Aorta (tissue), 5 donors: ENCODE data around the gene CMIP. TPM values are rescaled to one million over a fixed set of nuclear protein-coding genes. Genes with fewer than 3 reads are reported as not detected.

Experiments
- ATAC-seq: fragments of 200-7000 bp; cut with Tn5 transposase; one replicate; pipeline ENCODE4 v1.9.1; 2022; ENCODE audit warnings: moderate library complexity; ENCODE audit not compliant: low FRiP score
- DNase-seq, 2 donors: peaks; one replicate each; pipeline ENCODE4 v3.0.0-alpha.2; 2020
- H3K27ac ChIP-seq, 2 donors: one replicate each; pipeline ENCODE4 v1.5.1; 2013; ENCODE audit warnings: low read length in 2 of 2, mild to moderate bottlenecking in 2 of 2, moderate library complexity in 2 of 2, control low read depth in 1 of 2, inconsistent platforms in 1 of 2, low read depth in 1 of 2
- H3K27me3 ChIP-seq, 2 donors: one replicate each; pipeline ENCODE4 v1.6.1; 2013; ENCODE audit warnings: control low read depth in 1 of 2, low read length in 1 of 2, mild to moderate bottlenecking in 1 of 2, moderate library complexity in 1 of 2; ENCODE audit not compliant: insufficient read depth in 2 of 2, control insufficient read depth in 1 of 2
- H3K36me3 ChIP-seq, 2 donors: one replicate each; pipeline ENCODE4 v1.6.1; 2013; ENCODE audit warnings: control low read depth in 1 of 2, low read length in 1 of 2, mild to moderate bottlenecking in 1 of 2; ENCODE audit not compliant: insufficient read depth in 2 of 2, control insufficient read depth in 1 of 2
- H3K4me1 ChIP-seq, 2 donors: one replicate each; pipeline ENCODE4 v1.6.1; 2013; ENCODE audit warnings: low read length in 2 of 2, control low read depth in 1 of 2, mild to moderate bottlenecking in 1 of 2, moderate library complexity in 1 of 2; ENCODE audit not compliant: insufficient read depth in 2 of 2, control insufficient read depth in 1 of 2
- H3K4me3 ChIP-seq, 2 donors: one replicate each; pipeline ENCODE4 v1.5.1; 2013; ENCODE audit warnings: low read length in 2 of 2, control low read depth in 1 of 2, mild to moderate bottlenecking in 1 of 2
- H3K9me3 ChIP-seq: one replicate; pipeline ENCODE4 v1.6.1; 2013; ENCODE audit warnings: mild to moderate bottlenecking, low read length; ENCODE audit not compliant: control insufficient read depth
- WGBS, 2 donors: extraction: QIAGEN DNeasy Blood & Tissue Kit; methylation state at CpG; one replicate each; pipeline ENCODE4 v1.1.7; 2013; 5-methylcytosine and 5-hydroxymethylcytosine counted together
- intact Hi-C, 2 donors: fragments of 100-400 bp; cut with DNase I; formaldehyde crosslinking; loops; one replicate each; pipeline versions ENCODE4 v1.14.2 to v1.15.0; 2022
- polyA plus RNA-seq, 2 donors: library from polyadenylated mRNA; stranded (reverse); fragments of 200-250 nt; gene quantifications; one replicate each; pipeline ENCODE4 v1.2.3, GENCODE V29; 2013
- total RNA-seq, 2 donors: library from RNA; stranded (reverse); fragmentation: NEBNext Ultra II Directional; extraction: Animal tissue kit (Norgen Biotek cat#: 25700); gene quantifications; one replicate each; pipeline ENCODE4 v1.2.1, GENCODE V29; 2021
- donor health status: healthy with polysubstance abuse.
- donor health status: Bipolar disorder and iron deficiency.
- donor health status: DM: no; HTN: no; CAD: no.
- donor health status: DM: no; HTN: no; CAD: no.
- donor health status: DM: yes; HTN: yes; CAD: no.

Gene CMIP
- total and polyA plus RNA-seq, 4 donors: 2.4 to 96.3 (median 27.9) TPM

GRCh38 chr16:81602256-81602776, 157.7 kb downstream of the CMIP start:
- ATAC-seq (no peak), DNase-seq (no peak)
- intact Hi-C loops: no loop called here
- no peak overlapping the region for H3K4me3 ChIP-seq
- no peaks in the 10 kb centered on the region for H3K36me3 ChIP-seq
- WGBS, 2 donors: 56 to 59% methylated on average over 13 of the region's 13 CpGs
- no peaks in the 10 kb centered on the region for H3K27me3 ChIP-seq
- H3K27ac ChIP-seq: no peak overlapping the region
- no peaks in the 10 kb centered on the region for H3K4me1 ChIP-seq
- H3K9me3 ChIP-seq: no peaks in the 10 kb centered on the region

GRCh38 chr16:81602792-81603191, 158.2 kb downstream of the CMIP start:
- Histone ChIP-seq H3K4me1 (no peaks in the 10 kb centered on the region), H3K36me3 (no peaks in the 10 kb centered on the region), H3K4me3 (no peak overlapping the region), H3K9me3 (no peaks in the 10 kb centered on the region), H3K27ac (no peak overlapping the region), H3K27me3 (no peaks in the 10 kb centered on the region)
- DNase-seq (no peak), ATAC-seq (no peak)
- WGBS, 2 donors: 65 to 69% methylated on average over 11 of the region's 11 CpGs
- intact Hi-C loops: no loop called here

DNA sequence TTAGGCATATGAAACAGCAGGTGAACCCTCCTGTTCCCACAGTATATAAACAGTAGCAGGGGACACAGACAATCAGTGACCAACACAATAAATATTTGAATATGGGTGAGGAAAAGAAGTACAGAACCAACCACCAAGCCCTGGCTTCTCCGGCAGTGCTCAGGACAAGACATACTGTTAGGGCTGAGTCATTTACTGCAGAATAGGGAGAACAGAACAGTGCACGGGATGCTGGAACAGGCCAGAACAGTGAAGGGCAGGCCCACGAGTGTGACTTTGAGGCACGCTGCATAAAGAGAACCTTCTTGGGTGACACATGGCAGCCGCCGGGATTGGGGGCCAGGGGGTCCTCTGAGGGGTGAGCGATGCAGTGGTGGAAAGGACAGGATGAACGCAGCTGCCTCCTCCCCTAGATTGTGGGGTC, 160.4 kb downstream of the CMIP start:
- intact Hi-C loops: no loop called here
- no peaks in the 10 kb centered on the region for H3K36me3 ChIP-seq
- ATAC-seq (no peak), DNase-seq (no peak)
- no peaks in the 10 kb centered on the region for H3K4me1 ChIP-seq
- H3K27ac ChIP-seq: no peak overlapping the region
- H3K4me3 ChIP-seq: no peak overlapping the region
- H3K27me3 ChIP-seq: no peaks in the 10 kb centered on the region
- 91 to 92% methylated on average over 8 of the region's 8 CpGs for WGBS, 2 donors
- H3K9me3 ChIP-seq: no peaks in the 10 kb centered on the region

DNA sequence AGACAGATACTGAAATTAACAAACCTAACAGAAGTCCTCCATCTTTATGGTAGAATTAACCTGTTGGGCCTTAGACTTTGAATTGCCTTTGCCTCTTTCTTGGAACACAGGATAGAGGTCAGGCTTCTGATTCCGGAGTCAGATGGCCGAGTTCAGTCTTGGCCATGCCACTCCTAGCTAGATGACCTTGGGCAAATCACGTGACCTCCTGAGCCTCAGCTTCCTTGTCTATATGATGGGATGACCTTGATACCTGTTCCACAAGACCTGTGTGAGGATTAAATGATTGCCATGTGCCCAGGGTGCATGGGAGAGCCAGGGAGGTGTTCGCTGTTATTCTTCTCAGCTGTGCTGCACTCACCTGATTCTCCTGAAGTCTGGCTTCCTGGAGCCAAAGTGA, 161.4 kb downstream of the CMIP start:
- no peak for DNase-seq
- Histone ChIP-seq H3K36me3 (no peaks in the 10 kb centered on the region), H3K27ac (no peak overlapping the region), H3K9me3 (no peaks in the 10 kb centered on the region), H3K4me3 (no peak overlapping the region), H3K4me1 (no peaks in the 10 kb centered on the region), H3K27me3 (no peaks in the 10 kb centered on the region)
- 96 to 97% methylated on average over 4 of the region's 4 CpGs for WGBS, 2 donors
- ATAC-seq: no peak
- intact Hi-C loops: no loop called here

GRCh38 chr16:81607006-81607405, 162.4 kb downstream of the CMIP start:
- no peaks in the 10 kb centered on the region for H3K4me1 ChIP-seq

DNA sequence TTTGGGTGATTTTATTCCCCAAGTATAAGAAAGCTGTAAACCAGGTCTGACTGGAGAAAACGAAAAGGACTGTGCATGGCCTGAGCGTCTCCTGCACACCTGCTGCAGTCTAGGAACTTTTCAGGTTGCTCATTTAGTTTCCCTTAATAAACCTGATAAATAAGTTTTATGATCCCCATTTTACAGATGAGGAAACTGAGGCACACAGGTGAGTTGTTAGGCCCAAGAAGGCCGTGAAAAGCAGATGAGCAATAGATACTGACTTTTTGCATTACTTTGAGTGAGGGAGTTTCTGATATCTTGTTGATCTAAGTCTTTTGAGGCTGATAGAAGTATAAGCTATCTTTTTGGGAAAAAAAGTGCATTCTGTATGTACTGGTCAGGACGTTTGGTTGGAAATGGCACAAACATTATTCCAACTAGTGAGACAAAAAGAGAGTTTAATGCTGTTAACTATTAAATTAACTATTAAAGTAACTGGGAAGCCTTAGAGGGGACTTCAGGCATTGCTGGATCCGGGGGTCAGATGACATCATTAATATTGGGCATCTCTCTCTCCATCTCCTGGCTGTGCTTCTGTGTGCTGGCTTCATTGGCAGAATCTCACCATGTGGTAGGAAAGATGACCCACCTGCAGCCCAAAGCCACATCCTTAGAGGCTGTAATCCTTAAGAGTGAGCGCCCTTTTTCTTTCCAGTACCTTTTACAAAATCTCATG, 163.4 kb downstream of the CMIP start:
- Histone ChIP-seq H3K4me3 (no peak overlapping the region), H3K9me3 (no peaks in the 10 kb centered on the region), H3K36me3 (no peaks in the 10 kb centered on the region), H3K27ac (no peak overlapping the region), H3K27me3 (no peaks in the 10 kb centered on the region), H3K4me1 (no peaks in the 10 kb centered on the region)
- intact Hi-C loops: no loop called here
- DNase-seq: no peak
- WGBS, 2 donors: 92 to 94% methylated on average over 6 of the region's 6 CpGs
- ATAC-seq: no peak

More at GRCh38 chr16:81607006-81607405, 162.4 kb downstream of the CMIP start:
- 96 to 97% methylated on average over 12 of the region's 12 CpGs for WGBS, 2 donors
- intact Hi-C loops: no loop called here
- DNase-seq (no peak), ATAC-seq (no peak)
- no peaks in the 10 kb centered on the region for H3K36me3 ChIP-seq
- no peaks in the 10 kb centered on the region for H3K27me3 ChIP-seq
- no peak overlapping the region for H3K4me3 ChIP-seq
- no peaks in the 10 kb centered on the region for H3K9me3 ChIP-seq
- no peak overlapping the region for H3K27ac ChIP-seq

DNA sequence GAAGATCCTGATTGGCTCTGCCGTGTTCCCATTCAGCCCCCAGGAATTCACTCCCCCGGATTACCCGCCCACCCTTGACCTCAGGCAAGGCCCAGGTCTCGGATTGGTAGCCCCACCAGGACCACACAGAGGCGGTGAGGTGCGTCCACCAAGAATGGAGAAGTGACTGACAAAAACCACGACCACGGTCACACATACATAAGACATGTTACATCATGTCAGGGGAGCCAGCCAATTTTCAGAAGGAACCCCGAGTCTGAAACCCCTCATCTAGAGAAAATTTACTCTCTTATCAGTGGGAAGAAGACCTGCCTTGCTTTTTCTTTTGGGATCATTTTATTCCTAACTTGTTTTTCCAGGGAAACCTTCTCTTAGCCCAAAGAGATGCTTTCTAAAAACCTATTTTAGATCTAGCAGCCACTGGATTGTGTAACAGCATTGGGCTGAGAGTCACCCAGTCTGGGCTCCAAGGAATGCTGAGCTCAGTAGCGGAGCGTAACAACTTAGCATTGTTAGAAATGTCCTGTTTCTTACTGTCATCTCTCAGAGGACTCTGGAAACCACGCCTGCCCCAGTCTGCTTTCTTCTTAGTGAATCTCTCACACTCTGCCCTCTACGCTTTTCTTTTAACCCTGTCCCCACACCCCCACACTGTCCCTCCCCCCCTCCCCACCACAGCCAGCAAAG, 164.1 kb downstream of the CMIP start:
- Histone ChIP-seq H3K36me3 (no peaks in the 10 kb centered on the region), H3K27ac (no peak overlapping the region), H3K4me3 (no peak overlapping the region), H3K4me1 (no peaks in the 10 kb centered on the region), H3K9me3 (no peaks in the 10 kb centered on the region), H3K27me3 (no peaks in the 10 kb centered on the region)
- intact Hi-C loops: no loop called here
- ATAC-seq (peak; percentile 52), DNase-seq (no peak)
- 92 to 94% methylated on average over 13 of the region's 13 CpGs for WGBS, 2 donors

DNA sequence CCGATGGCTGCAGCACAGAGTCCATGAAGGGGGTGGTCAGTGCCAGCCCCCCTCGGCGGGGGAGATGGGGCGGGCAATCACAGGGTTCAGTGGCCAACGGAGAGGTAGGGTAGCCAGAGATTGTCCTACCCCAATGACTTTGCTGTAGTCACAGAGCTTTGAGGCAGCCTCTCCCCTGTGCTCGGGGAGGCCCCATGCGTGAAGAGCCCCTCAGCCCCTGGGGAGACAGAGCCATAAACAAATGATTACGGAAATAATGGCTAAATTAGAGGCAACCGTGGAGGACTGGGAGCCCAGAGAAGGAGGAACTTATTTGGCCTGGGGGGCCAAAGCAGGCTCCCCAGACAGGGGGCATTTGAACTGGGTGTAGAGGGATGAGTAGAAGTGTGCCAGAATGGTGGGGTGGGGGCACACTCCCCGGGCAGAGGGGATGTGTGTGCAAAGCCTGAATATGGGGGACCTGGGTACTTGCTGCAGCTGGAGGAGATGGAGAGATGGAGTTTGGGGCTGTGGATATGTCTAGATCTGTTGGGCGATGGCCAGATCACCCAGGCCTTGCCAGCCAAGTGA, 164.8 kb downstream of the CMIP start:
- Histone ChIP-seq H3K36me3 (no peaks in the 10 kb centered on the region), H3K9me3 (no peaks in the 10 kb centered on the region), H3K27ac (no peak overlapping the region), H3K4me1 (no peaks in the 10 kb centered on the region), H3K27me3 (no peaks in the 10 kb centered on the region), H3K4me3 (no peak overlapping the region)
- intact Hi-C loops: no loop called here
- no peak for ATAC-seq
- no peak for DNase-seq
- WGBS, 2 donors: 90 to 91% methylated on average over 11 of the region's 11 CpGs
